HG02610 (cell line): Measurements from ENCODE around the gene GPR139.

Experiments
- ATAC-seq: cut with Tn5 transposase; IDR thresholded peaks from one replicate; pipeline ENCODE4 v1.9.1; 2021; ENCODE audit warnings: mild to moderate bottlenecking, moderate library complexity; ENCODE audit not compliant: unreplicated experiment

The GPR139 gene

GRCh38 chr16:19991614-19992013 lies 82.1 kb downstream of the GPR139 start:
- no peak for ATAC-seq

GRCh38 chr16:19984135-19984534 lies 89.6 kb downstream of the GPR139 start:
- ATAC-seq: no peak
